Activated CD4-positive, alpha-beta T cell treated with anti-CD3 and anti-CD28 coated beads, Interleukin-2, amount 50 U/mL, for 4 hours (primary cell): ENCODE measurements around the gene IDUA.
"Not testable (repeated sequence)": the region's sequence is repeated elsewhere in the genome, so short reads cannot be mapped to it uniquely, and the experiment has no call there.

ENCODE experiments used
- DNase-seq, 2 experiments: peaks; one replicate each; pipeline ENCODE4 v3.0.0-alpha.2; 2020

IDUA gene

DNA sequence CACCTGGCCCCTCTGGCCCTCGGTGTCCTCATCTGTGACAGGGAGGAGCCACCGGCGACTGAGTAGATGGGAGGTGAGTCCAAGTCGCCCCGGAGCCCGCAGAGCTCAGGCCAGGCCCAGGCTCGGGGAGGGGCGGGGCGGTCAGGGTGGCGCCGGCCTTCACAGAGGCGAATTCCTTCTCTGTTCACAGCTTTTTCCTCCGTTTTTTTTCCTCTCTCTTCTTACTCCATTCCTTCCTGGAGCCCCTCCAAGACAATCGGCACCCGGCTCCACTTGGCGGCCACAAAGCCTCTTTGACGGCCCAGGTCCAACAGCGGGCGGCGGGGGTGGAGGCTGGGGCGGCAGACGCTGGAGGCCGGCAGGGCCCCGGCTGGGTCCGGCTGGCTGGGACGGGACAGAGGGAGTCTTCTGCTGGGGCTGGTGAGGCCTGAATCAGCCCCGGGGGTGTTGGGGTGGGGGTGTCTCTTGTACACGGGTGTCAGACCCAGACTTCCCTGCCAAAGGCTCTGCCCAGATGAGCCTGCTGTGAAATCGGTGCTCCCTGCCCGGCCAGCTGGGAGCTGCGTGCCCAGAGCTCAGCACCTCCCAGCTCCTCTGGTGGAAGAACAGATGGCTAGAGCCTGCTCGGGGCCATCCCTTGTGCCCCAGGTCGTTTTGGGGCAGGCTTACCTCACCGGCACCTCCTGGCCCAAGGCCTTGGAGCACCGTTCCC, 47.2 kb downstream of the IDUA start:
- DNase-seq = no peak

DNA sequence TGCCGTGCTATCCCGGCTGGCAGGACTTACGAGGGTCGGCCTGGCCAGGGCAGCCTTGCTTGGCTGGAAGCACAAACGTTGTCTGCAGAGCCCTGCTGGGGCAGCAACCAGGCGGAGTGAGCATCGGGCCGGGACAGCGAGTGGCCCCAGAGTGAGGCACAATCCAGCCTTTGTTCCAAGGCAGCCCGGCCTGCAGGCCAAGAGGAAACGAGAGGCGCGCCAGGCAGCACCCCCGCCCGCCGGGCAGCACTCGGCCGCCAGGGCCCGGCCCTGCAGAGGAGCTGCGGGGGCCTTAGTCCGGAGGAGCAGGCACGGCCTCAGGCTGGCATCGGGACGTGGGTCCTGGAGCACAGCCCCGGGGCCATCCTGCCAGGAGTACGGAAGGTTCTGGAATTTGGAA, 48.7 kb downstream of the IDUA start:
- DNase-seq = no peak

DNA sequence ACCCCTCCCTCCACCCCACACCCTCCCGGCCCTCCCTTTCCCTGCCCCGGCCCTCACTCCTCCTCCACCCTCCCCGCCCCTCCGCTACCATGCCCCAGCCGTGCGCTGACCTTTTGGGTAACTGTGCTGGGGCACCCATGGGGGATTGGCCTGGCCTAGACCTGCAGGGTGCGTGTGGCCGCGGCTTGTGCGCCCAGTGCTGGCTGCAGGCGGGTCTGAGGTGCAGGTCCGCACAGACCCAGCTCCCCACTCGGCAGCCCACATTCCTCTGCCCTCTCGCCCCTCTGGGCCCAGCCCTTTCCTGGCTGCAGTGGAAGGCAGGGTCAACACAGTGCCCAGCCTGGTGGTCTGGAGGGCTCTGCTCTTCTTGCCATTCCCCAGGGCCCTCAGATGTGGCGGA, 49.3 kb downstream of the IDUA start:
- DNase-seq = no peak

DNA sequence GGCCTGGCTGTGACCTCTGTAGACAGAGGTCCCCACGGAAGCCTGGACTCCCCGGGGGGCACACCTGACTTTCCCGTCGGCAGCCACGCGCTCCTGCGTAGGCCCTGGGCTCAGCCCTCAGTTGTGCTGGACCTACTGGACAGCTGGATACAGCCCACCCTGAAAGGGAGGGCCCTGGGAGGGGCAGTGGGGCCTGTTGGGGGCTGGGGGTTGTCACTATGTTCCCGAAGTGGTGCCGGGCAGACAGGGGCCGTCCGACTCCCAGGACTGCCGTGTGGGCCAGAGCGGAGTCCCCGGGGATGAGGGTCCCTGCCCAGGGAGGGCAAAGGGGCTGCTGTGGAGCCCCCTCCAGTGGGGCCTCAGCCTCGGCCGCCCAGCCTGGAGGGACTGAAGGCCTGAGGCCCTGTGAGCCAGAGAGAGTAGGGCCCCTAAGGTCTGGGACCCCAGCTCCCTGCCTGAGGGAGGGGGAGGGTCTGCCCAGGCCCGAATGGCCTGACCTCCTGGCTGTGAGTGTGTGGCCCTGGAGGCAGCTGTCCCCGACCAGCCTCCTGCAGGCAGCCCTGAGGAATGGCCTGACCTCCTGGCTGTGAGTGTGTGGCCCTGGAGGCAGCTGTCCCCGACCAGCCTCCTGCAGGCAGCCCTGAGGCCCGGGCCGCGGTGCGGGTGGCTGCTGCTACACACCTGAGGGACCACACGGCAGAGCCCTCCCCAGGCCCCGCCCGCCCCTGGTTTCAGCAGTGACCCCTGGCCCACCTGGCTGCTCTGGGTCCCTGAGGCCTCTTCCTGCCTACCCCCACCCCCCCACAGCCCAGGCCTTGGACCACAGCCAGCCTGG, 50.3 kb downstream of the IDUA start:
- no peak for DNase-seq

DNA sequence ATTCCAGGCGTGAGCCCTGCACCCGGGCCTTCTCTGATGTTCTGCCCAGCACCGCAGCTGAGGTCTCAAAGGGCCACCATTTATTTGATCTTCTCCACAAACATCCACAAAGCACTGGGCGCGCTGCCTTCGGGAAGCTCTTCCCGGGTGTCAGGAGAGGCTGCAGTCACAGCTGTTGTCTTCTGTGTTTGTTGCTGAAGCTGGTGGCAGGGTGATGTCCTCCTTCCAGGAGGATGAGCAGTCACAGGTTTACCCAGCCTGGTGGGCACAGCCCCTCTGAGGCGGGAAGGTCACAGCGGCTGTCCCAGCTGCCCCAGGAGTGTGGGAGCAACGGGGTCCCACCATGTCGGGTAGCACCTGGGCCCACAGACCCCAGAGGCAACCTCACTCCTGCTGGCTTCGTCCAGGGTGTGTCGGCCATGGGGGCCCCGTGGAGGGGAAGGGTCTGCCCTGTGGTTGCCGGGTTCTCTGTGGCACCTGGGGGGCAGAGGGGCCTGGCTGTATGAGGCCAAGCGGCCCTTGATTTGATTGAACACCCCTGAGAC, 52.2 kb downstream of the IDUA start:
- no peak for DNase-seq

DNA sequence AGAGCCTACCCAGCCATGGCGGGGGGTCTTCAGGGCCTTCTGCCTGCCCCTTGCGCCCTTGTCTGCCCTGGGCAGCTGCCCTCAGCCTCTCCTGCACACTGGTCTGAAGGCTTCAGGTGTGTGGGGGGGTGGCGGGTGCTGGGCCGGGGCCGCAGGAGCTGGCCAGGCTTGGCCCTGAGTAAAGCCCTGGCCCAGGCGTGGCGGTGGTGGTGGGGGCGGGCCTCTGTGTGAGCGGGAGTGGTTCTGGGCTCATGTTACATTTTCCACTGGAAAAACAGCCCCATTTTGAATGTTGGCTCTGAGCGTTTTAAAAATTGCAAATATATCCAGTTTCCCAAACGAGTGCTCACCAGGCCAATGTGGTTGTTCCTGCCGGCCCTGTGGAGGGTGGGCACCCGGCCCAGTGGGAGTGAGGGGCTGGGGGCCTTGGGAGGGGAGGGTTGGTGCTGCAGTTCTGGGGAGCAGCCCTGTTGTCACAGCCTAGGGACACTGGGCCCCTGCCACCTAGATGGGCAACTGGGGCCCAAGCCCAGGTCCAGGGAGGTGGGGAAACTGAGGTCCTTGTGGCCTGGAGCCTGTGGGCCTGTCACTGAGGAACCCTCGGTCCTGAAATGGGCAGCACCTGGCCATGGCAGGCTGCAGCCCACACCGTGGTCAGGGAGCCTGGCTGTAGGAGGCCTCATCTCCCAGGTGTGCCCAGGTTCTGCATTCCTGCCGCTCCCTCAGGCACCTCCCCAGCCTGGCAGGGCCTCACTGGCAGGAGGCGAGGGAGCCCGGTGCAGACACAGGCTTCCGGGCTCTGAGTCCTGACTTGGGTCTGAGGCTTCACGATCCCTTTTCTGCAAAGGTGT, 52.9 kb downstream of the IDUA start:
- no peak for DNase-seq

DNA sequence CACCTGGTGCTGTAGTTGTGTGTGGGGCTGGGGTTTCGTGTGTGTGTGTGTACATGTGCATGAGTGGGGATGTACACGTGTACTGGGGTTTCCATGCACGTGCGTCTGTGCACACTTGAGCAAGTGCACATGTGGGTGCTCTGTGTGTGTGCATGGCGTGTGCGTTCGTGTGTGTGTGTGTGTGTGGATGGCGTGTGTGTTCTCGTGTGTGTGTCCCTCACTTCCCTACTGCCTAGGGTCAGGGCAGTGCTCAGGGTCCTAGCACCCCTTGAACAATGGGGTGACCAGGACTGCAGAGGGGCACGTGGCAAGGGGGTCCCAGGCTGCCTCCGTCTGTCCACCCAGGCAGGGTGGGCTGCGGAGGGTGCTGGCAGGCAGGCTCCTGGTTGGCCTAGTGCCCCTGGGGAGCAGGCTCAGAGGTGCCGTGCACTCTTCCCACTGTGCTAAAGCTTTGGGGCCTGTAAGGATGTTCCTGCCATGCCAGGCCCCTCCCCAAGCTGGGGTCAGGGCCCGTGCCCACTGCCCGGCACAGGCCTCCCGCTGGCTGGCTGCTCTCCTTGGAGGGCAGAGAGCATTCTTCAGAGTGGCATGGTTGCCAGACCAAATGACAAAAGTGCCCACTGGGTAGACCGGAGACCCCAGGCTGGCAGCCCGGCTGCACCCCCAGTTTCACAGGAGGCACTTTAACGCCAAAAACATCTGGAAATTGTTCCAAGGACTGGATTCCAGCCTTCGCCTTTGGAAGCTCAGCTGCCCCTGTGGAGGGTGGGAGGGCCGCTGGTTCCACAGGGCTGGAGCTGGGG, 53.7 kb downstream of the IDUA start:
- no peak for DNase-seq

DNA sequence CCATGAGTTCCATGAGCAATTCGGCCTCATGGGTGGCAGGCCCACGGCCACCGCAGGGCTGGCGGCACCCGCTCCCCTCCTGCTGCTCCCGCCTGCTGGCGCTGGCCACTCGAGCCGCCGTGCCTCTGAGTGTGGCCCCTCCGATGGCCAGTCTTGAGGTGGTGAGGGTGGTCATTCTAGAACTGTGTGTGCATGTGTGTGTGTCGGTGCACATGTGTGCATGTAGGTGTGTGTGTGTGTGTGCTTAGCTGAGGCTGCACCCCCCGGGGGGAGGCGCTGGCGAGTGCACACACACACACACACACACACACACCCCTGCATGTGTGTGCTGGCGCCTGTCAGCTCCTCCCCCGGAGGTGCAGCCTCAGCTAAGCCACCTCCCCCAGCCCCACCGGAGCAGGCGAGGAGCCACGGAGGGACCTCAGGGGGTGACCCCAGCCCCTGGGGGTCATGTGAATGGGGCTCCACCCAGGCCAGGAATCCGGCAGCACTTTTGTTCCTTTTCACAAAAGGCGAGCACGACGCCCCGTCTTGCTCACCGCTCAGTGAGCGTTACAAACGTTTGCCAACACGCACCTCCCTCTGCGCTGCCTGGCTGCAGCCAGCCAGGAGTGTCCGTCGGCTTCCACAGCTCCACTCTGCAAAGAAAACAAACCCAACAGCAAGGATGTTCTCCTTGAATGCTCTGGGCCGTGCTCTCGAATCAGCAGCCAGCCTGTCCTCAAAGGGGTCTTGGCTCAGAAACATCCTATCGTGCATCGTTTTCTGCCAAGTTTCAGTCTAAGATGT, 54.5 kb downstream of the IDUA start:
- no peak for DNase-seq

DNA sequence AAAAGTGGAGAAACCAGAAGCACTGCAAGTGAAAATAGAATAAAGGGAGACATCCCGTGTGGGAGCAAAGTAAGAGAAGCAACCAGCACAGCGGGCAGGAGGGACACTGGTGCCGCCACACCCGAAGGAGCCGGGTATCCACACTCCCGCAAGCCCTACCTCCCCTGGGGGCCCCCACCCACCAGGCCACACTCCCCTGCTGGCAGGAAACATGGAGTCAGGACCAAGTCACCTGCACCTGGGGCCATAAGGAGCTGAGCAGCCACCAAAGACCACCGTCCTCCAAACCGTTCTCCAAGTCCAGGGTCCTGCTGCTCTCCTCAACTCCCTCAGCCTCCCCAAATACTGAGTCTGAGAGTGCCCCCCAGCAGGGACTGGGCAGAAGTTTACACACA, 55.1 kb downstream of the IDUA start:
- DNase-seq = no peak

DNA sequence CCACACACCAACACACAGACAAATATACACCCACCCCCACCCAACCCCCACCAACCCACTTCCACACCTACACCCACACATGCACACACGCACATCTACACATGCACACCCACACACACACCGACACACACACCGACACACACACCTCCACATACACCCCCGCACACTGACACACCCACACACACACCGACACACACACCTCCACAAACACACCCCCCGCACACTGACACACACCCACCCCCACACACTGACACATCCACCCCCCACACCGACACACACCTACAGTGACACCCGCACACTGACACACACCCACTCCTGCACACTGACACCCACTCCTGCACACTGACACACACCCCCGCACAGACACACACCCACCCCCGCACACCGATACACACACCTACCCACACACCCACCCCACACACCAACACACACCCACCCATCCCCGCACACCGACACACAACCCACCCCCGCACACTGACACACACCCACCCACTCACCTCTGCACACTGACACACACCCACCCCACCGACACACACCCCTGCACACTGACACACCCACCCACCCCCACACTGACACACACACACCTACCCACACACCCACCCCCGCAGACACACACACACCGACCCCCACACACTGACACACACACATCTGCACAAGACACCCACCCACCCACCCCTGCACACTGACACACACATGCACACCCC, 55.7 kb downstream of the IDUA start:
- no peak for DNase-seq

DNA sequence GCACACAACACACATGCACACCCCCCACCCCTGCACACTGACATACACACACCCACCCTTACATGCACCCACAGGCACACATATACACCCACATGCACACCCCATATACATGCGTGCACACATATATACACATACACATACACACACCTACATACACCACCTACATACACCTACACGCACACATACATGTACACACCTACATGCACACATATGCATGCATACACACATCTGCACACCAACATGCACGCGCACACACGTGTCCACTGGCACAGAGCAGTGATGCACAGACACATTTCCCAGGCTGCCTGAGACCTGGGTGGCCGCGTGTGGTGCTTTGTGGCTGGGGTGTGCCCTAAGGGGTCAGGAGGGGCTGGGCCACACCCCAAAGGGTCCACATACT, 56.3 kb downstream of the IDUA start:
- DNase-seq = no peak

DNA sequence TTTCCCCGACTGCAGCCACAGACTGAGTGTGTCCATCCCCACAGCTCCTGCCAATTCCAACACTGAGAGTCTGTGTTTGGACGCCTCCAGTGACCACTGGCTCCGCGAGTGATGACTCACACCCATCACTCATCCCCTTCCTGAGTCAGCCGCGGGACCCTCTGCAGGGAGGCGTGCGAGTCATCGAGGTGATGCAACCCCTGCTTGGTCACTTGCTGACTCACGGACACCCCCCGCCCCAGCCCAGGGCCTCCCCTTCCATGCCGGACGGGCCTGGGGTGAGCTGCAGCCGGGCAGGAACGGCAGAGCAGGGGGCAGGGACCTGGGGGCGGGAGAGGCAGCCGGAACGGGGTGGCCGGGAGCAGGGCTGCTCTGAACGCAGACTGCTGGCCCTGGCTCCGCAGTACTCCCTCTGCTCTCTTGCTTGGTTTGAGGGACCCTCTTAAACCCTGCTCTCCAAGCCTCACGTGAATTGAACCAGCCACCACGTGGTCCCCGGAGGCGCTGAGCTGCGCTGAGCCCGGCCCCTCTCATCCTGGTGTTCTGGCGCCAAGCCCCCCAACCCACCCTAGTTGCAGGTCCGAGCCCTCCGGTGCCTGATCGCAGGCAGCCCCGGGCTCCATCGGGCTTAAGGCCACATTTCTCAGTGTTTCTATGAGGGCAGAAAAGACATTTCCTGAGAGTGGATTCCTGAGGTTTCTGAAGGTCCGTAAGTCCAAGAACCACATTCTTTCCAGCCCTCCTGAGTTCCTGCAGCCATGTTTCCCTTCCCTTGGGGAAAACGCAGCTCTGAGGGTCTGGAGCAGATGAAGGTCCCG, 57.0 kb downstream of the IDUA start:
- DNase-seq = no peak

DNA sequence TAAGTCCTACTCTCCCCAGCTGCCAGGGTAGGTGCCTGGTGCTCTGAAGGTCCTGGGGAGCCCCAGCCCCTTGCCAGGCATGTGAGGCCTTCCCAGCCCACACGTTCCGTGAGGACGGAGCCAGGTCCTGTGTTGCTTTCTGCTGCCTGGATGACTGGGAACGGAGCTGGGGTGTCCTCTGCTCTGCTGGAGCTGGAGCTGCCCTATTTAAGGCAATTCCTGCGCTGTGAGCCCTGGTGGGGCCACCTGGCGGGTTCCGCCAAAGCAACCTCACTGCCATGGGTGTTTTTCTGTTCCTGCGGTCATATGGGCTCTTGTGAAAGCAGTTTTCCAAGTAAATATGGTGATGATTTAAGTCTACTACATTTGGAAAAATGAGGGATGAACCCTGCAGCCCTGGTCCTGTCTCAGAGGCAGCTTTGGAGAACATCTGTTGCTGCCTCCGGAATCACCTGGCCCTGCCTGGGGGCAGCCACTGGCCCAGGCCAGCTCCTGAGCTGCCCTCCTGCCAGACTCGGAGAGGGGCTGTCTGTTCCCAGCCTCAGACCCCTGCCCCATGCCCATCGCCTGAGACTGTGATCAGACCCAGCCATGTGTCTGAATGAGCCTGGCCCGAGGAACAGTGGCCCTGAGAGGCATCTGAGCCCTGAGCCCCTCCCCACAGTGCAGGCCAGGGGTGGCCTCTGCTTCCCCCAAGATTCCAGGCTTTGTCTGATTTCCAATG, 57.8 kb downstream of the IDUA start:
- no peak for DNase-seq

DNA sequence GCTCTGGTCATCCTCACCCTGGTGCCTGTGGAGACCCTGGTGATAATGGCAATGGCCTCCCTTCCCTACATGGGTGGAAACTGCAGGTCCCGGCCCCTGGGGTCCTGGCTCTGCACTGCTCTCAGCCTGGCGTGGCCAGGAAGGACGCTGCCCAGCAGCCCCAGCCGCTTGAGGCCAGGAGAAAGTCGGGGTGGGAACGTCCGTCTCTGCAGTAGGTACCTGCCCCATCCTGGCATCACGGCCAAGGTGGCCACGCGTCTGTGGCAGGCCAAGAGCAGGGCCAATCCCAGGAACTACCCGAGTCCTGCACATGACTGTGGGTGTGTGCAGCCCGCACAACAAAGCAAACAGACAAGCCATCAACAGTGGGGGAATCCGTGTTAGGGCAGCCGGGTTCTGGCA, 58.4 kb downstream of the IDUA start:
- no peak for DNase-seq

DNA sequence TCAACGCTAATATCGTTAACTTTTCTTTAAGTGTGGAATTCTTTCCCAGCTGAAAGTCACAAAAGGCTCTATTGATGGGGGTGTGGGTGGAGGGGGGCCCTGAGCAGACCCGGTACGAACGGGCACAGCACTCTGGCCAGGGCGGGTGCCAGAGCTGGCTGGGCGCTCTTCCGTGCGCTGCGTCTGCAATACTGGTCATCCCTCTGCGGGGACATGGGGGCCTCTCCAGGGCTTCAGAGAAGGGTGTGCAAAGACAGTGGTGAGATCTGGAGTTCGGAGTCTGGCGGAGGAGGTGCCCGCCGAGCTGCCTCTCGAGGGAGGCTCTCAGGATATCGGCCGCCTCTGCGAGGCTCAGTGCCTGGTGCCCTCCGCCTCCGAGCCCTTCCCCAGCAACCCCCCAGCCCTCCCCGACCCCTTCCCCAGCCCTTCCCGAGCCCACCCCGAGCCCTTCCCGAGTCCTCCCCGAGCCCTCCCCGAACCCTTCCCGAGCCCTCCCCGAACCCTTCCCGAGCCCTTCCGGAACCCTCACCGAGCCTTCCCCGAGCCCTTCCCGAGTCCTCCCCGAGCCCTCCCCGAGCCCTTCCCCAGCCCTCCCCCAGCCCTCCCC, 58.9 kb downstream of the IDUA start:
- DNase-seq = no peak

DNA sequence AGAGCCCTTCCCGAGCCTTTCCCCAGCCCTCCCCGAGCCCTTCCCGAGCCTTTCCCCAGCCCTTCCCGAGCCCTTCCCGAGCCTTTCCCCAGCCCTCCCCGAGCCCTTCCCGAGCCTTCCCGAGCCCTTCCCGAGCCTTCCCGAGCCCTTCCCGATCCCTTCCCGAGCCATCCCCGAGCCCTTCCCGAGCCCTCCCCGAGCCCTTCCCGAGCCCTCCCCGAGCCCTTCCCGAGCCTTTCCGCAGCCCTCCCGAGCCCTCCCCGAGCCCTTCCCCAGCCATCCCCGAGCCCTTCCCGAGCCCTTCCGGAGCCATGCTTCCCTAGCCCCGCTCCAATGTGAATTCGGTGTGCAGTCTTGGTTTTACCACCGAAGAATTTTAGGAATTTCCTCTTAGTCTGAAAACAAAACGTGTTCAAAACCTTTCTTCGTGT, 59.8 kb downstream of the IDUA start:
- not testable (repeated sequence) for DNase-seq

DNA sequence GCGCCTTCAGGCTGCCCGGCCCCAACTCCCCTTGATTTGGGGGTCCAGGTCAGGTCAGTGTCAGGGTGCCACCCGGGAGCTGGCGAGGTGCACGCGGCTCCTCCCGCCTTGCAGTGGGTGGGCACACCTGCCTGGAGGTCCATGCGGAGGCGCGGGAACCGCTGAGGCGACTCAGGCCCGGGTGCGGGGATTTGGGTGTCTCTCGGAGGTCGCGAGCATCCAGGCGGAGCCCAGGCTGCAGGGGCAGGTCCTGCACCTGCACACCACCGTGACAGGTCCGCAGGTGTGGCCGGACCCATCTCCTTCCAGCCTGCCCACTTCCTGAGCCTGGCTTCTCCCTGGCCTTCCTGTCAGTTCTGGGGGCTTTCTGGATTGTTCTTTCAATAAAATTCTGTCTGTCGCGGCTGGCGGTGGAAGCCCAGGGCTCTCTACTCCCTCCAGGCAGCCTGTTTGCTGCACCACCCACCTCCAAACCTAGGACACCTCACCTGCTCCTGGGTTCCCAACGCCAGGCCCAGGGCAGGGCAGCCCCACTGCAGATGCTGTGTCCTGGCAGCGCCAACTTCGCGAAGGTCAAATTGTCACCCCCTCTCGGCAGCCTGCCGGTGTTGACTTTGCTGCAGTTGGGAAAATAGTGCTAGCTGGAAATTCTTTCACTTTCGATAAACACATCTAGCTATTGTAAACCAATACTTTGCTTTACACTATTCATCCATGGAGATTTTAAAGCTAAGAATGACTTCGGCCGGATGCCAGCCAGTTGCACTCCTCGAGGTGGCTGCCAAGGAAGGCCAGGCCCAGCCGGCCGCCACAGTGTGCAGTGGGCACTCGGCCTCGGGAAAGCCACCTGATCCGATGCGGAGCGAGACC, 60.5 kb downstream of the IDUA start:
- DNase-seq = no peak
